Measurements from ENCODE around the gene PDCD1. TPM values are rescaled to one million over a fixed set of nuclear protein-coding genes. Genes with fewer than 3 reads are reported as not detected.
A peak's percentile ranks its signal among the peaks of the same experiment; 100 is the strongest.
"Not testable (repeated sequence)": the region's sequence is repeated elsewhere in the genome, so short reads cannot be mapped to it uniquely, and the experiment has no call there.

Gene PDCD1
- total RNA-seq, 1 donor from 2014 or later, result not detected

- DNase-seq (ENCODE audit: low read depth in 2 of 2), result no peak
Observed at GRCh38 chr2:241879326-241879725, 20.6 kb upstream of the PDCD1 start.

- peak; percentile 70 to 85 for DNase-seq (ENCODE audit: low read depth in 2 of 2)
Observed at GRCh38 chr2:241877989-241878970, 19.6 kb upstream of the PDCD1 start.

DNA sequence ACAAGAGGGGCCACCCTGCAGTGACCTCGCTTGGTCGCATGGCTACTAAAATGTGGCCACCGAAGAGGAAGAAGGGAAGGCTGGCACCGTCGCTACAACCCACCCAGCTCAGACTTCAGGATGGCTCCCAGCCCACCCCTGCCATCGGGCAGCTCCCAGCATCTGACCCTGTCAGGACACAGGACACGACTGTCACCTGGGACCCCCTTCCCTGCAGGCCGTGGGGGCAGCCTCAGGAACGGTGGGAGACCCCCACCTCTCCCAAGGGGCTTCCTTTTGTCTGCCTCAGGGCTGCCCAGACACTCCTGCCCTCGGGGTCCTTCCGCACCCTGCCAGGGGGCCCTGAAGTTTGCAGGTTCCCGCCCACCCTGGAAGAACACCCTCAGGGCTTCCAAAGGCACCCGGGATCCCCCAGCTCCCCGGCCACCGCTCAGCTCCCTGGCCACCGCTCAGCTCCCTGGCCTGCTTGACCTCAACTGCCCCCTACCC lies 18.5 kb upstream of the PDCD1 start:
- DNase-seq (ENCODE audit: low read depth in 2 of 2), result no peak

GRCh38 chr2:241876528-241877196 lies 18.0 kb upstream of the PDCD1 start:
- DNase-seq (ENCODE audit: low read depth in 2 of 2), result no peak

DNA sequence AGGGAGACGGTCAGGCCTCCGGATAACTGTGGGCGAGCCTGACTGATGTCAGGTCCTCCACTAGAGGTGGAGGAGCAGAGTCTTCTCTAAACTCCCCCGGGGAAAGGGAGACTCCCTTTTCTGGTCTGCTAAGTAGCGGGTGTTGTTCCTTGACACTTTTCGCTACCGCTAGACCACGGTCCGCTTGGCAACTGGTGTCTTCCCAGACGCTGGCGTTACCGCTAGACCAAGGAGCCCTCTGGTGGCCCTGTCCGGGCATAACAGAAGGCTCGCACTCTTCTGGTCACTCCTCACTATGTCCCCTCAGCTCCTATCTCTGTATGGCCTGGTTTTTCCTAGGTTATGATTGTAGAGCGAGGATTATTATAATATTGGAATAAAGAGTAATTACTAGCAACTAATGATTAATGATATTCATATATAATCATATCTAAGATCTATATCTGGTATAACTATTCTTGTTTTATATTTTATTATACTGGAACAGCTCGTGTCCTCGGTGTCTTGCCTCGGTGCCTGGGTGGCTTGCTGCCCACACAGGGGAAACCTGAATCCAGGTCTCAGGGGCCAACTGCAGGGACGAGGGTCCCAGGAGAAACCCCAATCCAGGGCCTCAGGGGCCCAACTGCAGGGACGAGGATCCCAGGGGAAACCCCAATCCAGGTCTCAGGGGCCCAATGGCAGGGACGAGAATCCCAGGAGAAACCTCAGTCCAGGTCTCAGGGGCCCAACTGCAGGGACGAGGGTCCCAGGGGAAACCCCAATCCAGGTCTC lies 17.2 kb upstream of the PDCD1 start:
- DNase-seq (ENCODE audit: low read depth in 2 of 2), result not testable (repeated sequence)

GRCh38 chr2:241874277-241874925 lies 15.7 kb upstream of the PDCD1 start:
- no peak for DNase-seq (ENCODE audit: low read depth in 2 of 2)

GRCh38 chr2:241873803-241874110 lies 15.1 kb upstream of the PDCD1 start:
- DNase-seq (ENCODE audit: low read depth in 2 of 2), result no peak

DNA sequence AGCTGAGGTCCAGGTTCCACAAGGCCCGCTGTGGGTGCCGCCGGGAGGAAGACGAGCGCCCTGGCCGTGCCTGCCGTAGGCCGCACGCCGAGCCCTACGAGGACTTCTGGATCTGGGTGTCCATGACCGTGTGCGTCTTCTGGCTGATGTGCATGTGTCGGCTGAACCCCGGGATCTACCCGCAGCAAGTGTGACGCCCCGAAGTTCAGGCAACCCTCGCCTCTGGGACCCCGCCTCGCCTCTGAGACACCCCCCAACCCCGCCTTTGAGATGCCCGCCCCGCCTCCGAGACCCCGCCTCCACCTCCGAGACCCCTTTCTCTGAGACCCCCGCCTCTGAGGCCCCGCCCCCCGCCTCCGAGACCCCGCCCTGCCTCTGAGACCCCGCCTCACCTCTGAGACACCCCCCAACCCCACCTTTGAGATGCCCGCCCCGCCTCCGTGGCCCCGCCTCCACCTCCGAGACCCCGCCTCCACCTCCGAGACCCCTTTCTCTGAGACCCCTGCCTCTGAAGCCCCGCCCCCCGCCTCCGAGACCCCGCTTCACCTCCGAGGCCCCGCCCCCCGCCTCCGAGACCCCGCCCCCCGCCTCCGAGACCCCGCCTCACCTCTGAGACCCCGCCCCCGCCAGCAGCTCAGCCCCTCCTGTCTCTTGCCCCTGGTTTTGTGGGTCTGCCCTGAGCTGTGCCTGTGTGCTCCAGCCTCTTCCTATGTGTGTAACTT lies 14.5 kb upstream of the PDCD1 start:
- DNase-seq (ENCODE audit: low read depth in 2 of 2), result no peak

- DNase-seq (ENCODE audit: low read depth in 2 of 2), result no peak
Observed at GRCh38 chr2:241872313-241872642, 13.6 kb upstream of the PDCD1 start.

- no peak for DNase-seq (ENCODE audit: low read depth in 2 of 2)
Observed at GRCh38 chr2:241871538-241872312, 13.0 kb upstream of the PDCD1 start.

DNA sequence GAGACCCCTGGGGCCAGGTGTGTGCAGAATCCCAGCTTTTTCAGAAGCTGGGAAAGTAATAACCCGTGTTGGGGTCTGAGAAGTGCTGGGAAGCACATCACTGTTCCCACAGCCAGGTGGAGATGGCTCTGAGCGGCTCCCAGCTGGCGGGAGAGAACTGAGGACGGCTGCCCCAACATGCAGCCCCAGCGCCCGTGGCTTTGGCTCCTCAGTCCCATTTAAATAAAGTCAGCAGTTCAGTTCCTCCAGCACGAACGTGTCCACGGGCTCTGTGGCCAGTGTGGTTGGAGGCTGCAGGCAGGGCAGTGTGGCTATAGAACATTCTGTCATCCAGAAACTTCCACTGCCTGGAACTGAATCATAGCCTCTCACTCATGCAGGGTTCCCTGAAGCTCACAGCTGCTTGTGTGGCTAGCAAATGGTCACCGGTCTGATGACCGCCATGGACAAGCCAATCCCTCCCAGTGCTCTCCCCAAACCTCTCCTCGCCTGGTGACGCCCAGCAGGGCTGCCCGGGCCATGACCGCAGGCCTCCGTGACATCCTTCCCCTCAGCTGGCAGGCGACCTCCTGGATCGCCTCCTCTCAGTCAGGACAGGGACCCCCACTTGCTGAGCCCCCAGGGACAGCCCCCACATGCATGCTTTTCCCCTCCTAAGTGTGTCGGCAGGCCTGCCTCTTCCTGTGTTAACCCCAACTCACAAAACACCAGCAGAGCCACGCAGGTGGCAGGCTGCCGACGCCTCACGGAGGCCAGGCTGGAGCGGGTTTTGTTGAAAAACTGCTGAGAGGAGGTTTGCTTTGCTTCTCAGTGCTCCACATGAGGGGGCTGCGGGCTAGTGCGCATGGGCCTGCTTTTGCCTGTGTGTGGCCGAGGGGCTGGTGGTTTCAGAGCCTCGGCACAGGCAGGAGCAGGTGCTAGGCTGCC lies 12.2 kb upstream of the PDCD1 start:
- no peak for DNase-seq (ENCODE audit: low read depth in 2 of 2)

DNA sequence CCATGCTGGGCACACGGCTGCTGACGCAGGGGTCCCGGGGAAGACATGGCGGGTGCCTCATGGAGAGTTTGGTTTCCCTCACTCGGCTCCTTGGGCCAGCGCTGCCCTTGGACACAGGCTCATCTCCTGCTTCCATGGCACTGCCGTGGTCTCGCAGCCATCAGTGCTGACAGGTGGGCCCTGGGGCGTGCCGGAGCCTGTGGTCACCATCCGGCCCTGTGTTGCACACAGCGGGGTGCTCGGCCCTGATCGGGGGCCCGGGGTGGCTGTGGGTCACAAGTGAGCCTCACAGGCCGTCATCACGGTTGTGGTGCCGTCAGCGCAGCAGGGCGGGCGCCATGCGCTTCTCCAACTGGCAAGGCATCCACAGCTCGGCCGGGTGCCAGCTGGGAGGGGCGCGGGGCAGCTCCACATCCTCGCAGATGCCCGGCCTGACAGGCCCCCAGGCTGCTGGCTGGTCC lies 11.4 kb upstream of the PDCD1 start:
- DNase-seq (ENCODE audit: low read depth in 2 of 2), result no peak

- no peak for DNase-seq (ENCODE audit: low read depth in 2 of 2)
Observed at GRCh38 chr2:241869087-241869961, 10.6 kb upstream of the PDCD1 start, which contains the start of gene RTP5. RTP5 (plus strand) TSS chr2:241869729; CDS start chr2:241869757, 28 bp downstream.

- DNase-seq (ENCODE audit: low read depth in 2 of 2), result no peak
Observed at GRCh38 chr2:241868661-241869081, 10.0 kb upstream of the PDCD1 start.

GRCh38 chr2:241867776-241868420 lies 9.2 kb upstream of the PDCD1 start:
- DNase-seq (ENCODE audit: low read depth in 2 of 2), result no peak

GRCh38 chr2:241866790-241867645 lies 8.3 kb upstream of the PDCD1 start:
- DNase-seq (ENCODE audit: low read depth in 2 of 2), result no peak

Measured in lung microvascular endothelial cell (primary cell).